ENCODE results near the gene INTS13.
"Not testable (repeated sequence)": the region's sequence is repeated elsewhere in the genome, so short reads cannot be mapped to it uniquely, and the experiment has no call there.

INTS13 gene

GRCh38 chr12:26869908-26870459 lies 67.8 kb downstream of the INTS13 start:
- no peak for DNase-seq (ENCODE audit: low read depth)

- DNase-seq (ENCODE audit: low read depth) = no peak
Measured at GRCh38 chr12:26869104-26869494, 68.7 kb downstream of the INTS13 start.

GRCh38 chr12:26868447-26869103 lies 69.2 kb downstream of the INTS13 start:
- no peak for DNase-seq (ENCODE audit: low read depth)

- DNase-seq (ENCODE audit: low read depth) = no peak
Measured at GRCh38 chr12:26867080-26867479, 70.7 kb downstream of the INTS13 start.

GRCh38 chr12:26863515-26863914 lies 74.3 kb downstream of the INTS13 start:
- DNase-seq (ENCODE audit: low read depth) = no peak

GRCh38 chr12:26862787-26863186 lies 75.0 kb downstream of the INTS13 start:
- DNase-seq (ENCODE audit: low read depth) = not testable (repeated sequence)

GRCh38 chr12:26861690-26862089 lies 76.1 kb downstream of the INTS13 start:
- DNase-seq (ENCODE audit: low read depth) = no peak

- DNase-seq (ENCODE audit: low read depth) = no peak
Measured at GRCh38 chr12:26857465-26858176, 80.2 kb downstream of the INTS13 start.

GRCh38 chr12:26855337-26855736 lies 82.4 kb downstream of the INTS13 start:
- no peak for DNase-seq (ENCODE audit: low read depth)
